HG03558 (cell line): ENCODE results near the gene OGFOD3.
"Not testable (repeated sequence)": the region's sequence is repeated elsewhere in the genome, so short reads cannot be mapped to it uniquely, and the experiment has no call there.

Source experiments
- ATAC-seq: cut with Tn5 transposase; IDR thresholded peaks from one replicate; pipeline ENCODE4 v1.9.1; 2021; ENCODE audit warnings: moderate number of reproducible peaks; ENCODE audit not compliant: unreplicated experiment; ENCODE audit errors: extremely low read depth

Gene OGFOD3, protein sequence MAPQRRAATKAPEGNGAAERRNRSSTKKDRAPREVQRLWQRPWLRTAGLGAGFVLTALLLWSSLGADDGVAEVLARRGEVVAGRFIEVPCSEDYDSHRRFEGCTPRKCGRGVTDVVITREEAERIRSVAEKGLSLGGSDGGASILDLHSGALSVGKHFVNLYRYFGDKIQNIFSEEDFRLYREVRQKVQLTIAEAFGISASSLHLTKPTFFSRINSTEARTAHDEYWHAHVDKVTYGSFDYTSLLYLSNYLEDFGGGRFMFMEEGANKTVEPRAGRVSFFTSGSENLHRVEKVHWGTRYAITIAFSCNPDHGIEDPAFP

GRCh38 chr17:82418001-82418986 is at the start of gene OGFOD3, which contains the start of gene HEXD:
TSS of gene OGFOD3 (minus strand) at chr17:82418586. CDS start at chr17:82418485, 101 bp downstream.
TSS of gene HEXD (plus strand) at chr17:82418347. CDS start at chr17:82419800, 1,453 bp downstream.
- peak; percentile 66 for ATAC-seq

DNA sequence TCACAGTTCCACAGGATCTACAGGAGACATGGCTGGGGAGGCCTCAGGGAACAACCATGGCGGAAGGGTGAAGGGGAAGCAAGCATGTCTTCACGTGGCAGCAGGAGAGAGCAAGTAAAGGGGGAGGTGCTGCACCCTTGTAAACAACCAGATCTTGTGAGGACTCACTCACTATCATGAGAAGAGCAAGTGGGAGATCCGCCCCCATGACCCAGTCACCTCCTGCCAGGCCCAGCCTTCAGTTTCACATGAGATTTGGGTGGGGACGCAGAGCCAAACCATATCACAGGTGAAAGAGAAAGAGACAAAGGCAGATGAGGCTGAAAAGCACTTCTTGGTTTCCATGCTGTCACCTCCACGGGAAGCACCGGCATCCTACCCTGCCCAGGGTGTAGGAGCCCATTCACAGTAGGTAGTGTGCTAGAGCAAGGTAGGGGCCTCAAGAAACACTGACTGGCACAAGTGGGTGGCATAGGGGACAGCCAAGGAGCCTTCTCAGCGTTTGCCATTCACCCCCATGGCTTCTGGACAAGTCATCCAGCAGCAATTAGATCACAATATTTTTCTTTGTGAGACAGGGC is 46.7 kb upstream of the OGFOD3 start:
- no peak for ATAC-seq

- ATAC-seq, result no peak
Measured at GRCh38 chr17:82464567-82464929, 46.2 kb upstream of the OGFOD3 start.

DNA sequence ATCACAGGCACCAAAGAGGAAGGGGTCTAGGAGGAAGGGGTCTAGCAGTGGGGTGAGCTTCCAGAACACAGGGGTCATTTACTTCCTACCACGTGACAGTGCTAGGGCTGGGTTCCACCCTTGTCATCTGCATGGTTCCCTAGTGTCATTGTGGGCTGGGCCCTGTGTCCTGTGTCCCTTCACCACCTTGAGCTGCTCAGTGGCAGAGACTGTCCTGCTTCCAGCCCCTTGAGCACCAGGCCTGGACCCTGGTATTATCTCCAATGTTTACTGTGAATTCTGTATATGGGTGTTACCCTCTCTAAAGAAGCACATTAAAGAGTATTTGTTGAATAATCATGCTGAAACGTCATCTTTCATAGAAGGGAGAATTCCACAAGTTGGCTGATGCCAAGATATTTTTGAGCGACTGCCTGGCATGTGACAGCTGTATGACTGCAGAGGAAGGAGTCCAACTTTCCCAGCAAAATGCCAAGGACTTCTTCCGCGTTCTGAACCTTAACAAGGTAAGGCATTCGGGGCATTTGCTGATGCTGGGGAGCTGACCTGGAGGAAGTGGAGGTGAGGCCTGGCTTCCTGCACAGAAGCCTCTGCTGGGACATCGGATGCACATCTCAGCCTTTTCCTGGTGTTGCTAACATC is 45.7 kb upstream of the OGFOD3 start:
- no peak for ATAC-seq

DNA sequence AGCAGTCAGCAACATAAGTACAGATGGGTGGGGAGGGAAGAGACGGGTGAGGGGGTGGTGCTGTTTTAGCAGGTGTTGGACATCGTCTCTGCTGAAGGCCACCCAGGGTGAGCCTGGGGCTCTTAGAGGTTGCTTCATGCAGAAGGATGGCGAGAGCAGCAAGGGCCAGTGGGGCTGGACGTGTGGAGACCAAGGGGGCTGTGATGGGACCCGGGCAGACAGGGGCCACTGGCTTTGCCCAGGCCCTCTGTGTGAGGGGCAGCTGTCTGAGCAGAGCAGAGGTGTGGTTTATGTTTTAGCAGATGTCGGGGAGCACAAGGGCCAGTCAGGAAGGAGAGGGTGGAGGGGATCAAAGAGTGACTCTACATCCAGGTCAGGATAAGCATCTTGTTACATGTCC is 45.0 kb upstream of the OGFOD3 start:
- no peak for ATAC-seq

- no peak for ATAC-seq
Measured at GRCh38 chr17:82461827-82462524, 43.6 kb upstream of the OGFOD3 start.

DNA sequence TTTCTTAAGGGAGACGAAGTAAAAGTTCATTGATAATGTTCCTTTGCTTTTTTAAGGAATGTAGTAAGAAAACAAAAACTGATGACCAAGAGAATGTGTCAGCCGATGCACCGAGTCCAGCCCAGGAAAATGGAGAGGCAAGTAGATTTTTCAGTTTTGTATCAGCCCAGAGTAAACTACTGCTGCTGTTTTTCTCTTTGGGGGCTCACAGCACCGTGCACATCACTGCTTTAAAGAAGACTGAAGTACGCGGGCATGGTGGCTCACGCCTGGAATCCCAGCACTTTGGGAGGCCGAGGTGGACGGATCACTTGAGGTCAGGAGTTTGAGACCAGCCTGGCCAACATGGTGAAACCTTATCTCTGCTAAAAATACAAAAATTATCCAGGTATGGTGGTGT is 41.5 kb upstream of the OGFOD3 start:
- not testable (repeated sequence) for ATAC-seq

DNA sequence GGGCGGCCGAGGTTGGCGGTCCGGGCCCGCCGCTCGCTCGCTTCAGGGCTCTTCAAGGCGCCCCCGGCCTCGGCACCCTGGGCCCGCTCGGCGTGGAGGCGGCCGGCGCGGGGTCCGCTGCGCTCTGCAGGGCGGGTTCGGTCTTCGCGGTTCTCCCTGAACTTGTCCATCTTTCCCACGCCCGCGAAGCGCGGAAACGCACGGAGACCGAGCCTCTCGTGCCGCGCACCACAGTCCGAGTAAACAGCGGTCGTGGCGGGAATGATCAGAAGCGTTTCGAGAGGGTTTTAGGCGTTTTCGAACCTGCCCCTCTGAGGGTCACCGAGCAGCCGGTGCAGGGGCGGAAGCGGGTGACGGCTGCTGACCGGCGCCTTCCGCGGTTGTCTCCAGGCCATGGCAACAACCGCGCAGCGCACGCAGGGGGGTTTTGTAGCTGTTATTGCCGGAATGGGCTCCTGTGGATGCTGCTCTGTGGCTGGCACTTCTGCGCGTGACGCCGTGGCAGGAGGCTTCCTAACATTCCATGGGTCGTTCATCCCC is 40.6 kb upstream of the OGFOD3 start:
- no peak for ATAC-seq

- peak; percentile 71 for ATAC-seq
Measured at GRCh38 chr17:82458179-82458884, 39.9 kb upstream of the OGFOD3 start, which contains the start of gene NARF. TSS of gene NARF (plus strand) at chr17:82458741. CDS start at chr17:82458804, 63 bp downstream.

GRCh38 chr17:82457929-82458178 is 39.5 kb upstream of the OGFOD3 start:
- ATAC-seq, result no peak

- no peak for ATAC-seq
Measured at GRCh38 chr17:82457073-82457928, 38.9 kb upstream of the OGFOD3 start.

GRCh38 chr17:82453706-82454105 is 35.3 kb upstream of the OGFOD3 start:
- not testable (repeated sequence) for ATAC-seq

- ATAC-seq, result not testable (repeated sequence)
Measured at GRCh38 chr17:82453151-82453550, 34.8 kb upstream of the OGFOD3 start.

DNA sequence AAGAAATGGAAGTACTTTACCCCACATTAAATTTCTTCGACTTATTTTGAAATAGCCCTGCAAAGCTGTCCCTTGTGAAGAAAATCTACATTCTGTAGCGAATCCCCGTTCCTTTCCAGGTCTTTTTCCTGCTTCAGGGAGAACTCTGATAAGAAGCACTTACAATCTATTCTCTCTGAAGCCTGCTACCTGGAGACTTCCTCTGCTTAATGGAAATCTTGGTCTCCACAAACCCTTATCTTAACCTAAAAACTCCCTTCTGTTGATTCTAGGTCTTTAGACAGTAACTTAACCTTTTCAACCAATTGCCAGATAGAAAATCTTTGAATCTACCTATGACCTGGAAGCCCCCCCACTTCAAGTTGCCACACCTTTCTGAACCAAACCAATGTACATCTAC is 33.8 kb upstream of the OGFOD3 start:
- ATAC-seq, result no peak

DNA sequence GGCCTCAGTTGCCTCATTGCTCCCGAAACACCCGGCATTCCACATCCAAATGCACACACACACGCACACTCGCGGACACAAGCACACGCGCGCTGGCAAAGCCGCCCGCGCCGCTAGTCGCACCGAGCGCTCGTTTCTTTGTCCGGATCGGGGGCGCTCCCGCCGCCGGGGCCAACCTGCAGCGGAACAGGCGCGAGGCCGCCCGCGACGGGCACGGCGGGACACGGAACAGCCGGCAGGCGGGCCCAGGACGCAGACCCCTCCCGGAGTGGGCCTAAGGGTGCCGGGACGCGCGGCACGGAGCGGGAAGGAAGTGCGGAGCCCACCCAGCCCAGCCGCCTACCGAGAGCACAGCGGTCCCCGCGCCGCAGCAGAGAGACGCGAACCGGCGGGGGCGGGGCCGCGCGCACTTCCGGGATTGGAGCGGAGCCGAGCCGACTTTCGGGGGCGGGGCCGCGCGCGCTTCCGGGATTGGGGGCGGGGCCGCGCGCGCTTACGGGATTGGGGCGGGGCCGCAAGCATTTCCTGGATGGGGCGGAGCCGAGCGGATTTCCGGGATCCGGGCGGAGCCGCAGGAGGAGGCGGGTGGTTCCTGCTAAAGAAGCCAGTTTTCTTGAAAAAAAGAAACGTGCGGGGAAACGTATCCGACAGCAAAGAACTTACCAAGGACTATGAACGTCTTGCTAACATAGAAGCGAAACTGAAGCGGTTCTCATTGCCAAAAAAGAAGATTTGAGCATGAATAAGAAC is 32.1 kb upstream of the OGFOD3 start, which contains the start of gene CYBC1:
Gene CYBC1 (minus strand): TSS at position 396 of the 750 bp plus-strand sequence. CDS start 1,498 bp downstream, outside the sequence.
- no peak for ATAC-seq

GRCh38 chr17:82449883-82450356 is 31.5 kb upstream of the OGFOD3 start:
- no peak for ATAC-seq
